Activated CD8-positive, alpha-beta memory T cell treated with anti-CD3 and anti-CD28 coated beads, Interleukin-2, amount 10 ng/mL, durations not matched to agents 7 days and 5 days (primary cell): ENCODE data around the gene MB. TPM values are rescaled to one million over a fixed set of nuclear protein-coding genes. Genes with fewer than 3 reads are reported as not detected.
"Not testable (repeated sequence)": the region's sequence is repeated elsewhere in the genome, so short reads cannot be mapped to it uniquely, and the experiment has no call there.

Experiments used
- ATAC-seq: fragments of 150-1000 bp; cut with Tn5 transposase; one replicate; pipeline ENCODE4 v1.10.0; 2021; ENCODE audit warnings: moderate library complexity
- CTCF ChIA-PET: fragments of 350-600 bp; sonication (Branson Sonifier 250); formaldehyde crosslinking; loops from one replicate; lab custom pipeline; 2021; ENCODE audit warnings: antibody characterized with exemption; lab: Charles Lee
- DNase-seq: peaks from one replicate; pipeline ENCODE4 v3.0.0-alpha.2; 2020
- H3K27ac Mint-ChIP-seq: one replicate; pipeline ENCODE4 v1.8.0; 2021; ENCODE audit warnings: mild to moderate bottlenecking, mixed read lengths
- H3K27me3 Mint-ChIP-seq: one replicate; pipeline ENCODE4 v1.8.0; 2021; ENCODE audit warnings: mixed read lengths
- H3K36me3 Mint-ChIP-seq: one replicate; pipeline ENCODE4 v1.8.0; 2021; ENCODE audit warnings: mild to moderate bottlenecking, mixed read lengths
- H3K4me1 Mint-ChIP-seq: one replicate; pipeline ENCODE4 v1.8.0; 2021; ENCODE audit warnings: mixed read lengths
- H3K4me3 Mint-ChIP-seq: one replicate; pipeline ENCODE4 v1.8.0; 2021; ENCODE audit warnings: mild to moderate bottlenecking, moderate library complexity, mixed read lengths
- H3K9me3 Mint-ChIP-seq: one replicate; pipeline ENCODE4 v1.8.0; 2022; ENCODE audit warnings: low read depth, mixed read lengths
- total RNA-seq, 2 experiments: library from RNA; stranded (reverse); gene quantifications; one replicate each; pipeline ENCODE4 v1.2.3, GENCODE V29; 2021

Gene MB
- total RNA-seq, 2 experiments from 2014 or later, result 2.6 TPM; not detected in 1

- Mint-ChIP-seq H3K36me3 (peaks cover 3% of the 10 kb centered on the region), H3K27me3 (peaks cover 3% of the 10 kb centered on the region), H3K4me3 (no peak overlapping the region), H3K9me3 (no peaks in the 10 kb centered on the region), H3K27ac (no peak overlapping the region), H3K4me1 (peaks cover 35% of the 10 kb centered on the region)
- CTCF ChIA-PET, result no interaction called here
- ATAC-seq, result no peak
- no peak for DNase-seq
Measured at GRCh38 chr22:35632935-35633334, 15.8 kb upstream of the MB start.

GRCh38 chr22:35631597-35631996 lies 14.5 kb upstream of the MB start:
- H3K27ac Mint-ChIP-seq, result no peak overlapping the region
- H3K4me1 Mint-ChIP-seq, result peaks cover 44% of the 10 kb centered on the region
- no peak for ATAC-seq
- DNase-seq, result peak; percentile 56
- peaks cover 3% of the 10 kb centered on the region for H3K36me3 Mint-ChIP-seq
- no peak overlapping the region for H3K4me3 Mint-ChIP-seq
- no peaks in the 10 kb centered on the region for H3K9me3 Mint-ChIP-seq
- CTCF ChIA-PET, result interaction anchor here (0.6 to 5.3 kb wide), 4 partner anchors 11 to 204 kb away, joined by 3 to 32 read pairs (median 4); partner anchors contain the start of gene APOL6
- H3K27me3 Mint-ChIP-seq, result peaks cover 4% of the 10 kb centered on the region

- Mint-ChIP-seq H3K9me3 (no peaks in the 10 kb centered on the region), H3K4me3 (no peak overlapping the region), H3K36me3 (peaks cover 3% of the 10 kb centered on the region), H3K4me1 (peaks cover 44% of the 10 kb centered on the region), H3K27me3 (peaks cover 8% of the 10 kb centered on the region), H3K27ac (no peak overlapping the region)
- CTCF ChIA-PET, result interaction anchor here (1.0 to 5.3 kb wide), 8 partner anchors 10 to 496 kb away, joined by 3 to 32 read pairs (median 4); partner anchors contain the start of gene APOL6
- ATAC-seq (no peak), DNase-seq (no peak)
Measured at GRCh38 chr22:35630891-35631290, 13.8 kb upstream of the MB start.

- DNase-seq (no peak), ATAC-seq (no peak)
- Mint-ChIP-seq H3K4me1 (peaks cover 44% of the 10 kb centered on the region), H3K27me3 (peaks cover 10% of the 10 kb centered on the region), H3K27ac (no peak overlapping the region), H3K36me3 (peaks cover 3% of the 10 kb centered on the region), H3K4me3 (no peak overlapping the region), H3K9me3 (no peaks in the 10 kb centered on the region)
- CTCF ChIA-PET, result interaction anchor here (1.0 to 5.3 kb wide), 6 partner anchors 10 to 497 kb away, joined by 3 to 32 read pairs (median 6); partner anchors contain the start of gene APOL6
Measured at GRCh38 chr22:35630387-35630793, 13.3 kb upstream of the MB start.

GRCh38 chr22:35629406-35630216 lies 12.5 kb upstream of the MB start:
- DNase-seq (peak; percentile 87), ATAC-seq (peak; percentile 37)
- CTCF ChIA-PET, result interaction anchor here (1.0 to 5.3 kb wide), 6 partner anchors 11 to 498 kb away, joined by 3 to 32 read pairs (median 6); partner anchors contain the start of gene APOL6
- Mint-ChIP-seq H3K9me3 (no peaks in the 10 kb centered on the region), H3K36me3 (peaks cover 3% of the 10 kb centered on the region), H3K27ac (peak overlapping the region; percentile 80), H3K27me3 (peaks cover 13% of the 10 kb centered on the region), H3K4me3 (no peak overlapping the region), H3K4me1 (peaks cover 39% of the 10 kb centered on the region)

GRCh38 chr22:35628732-35629131 lies 11.6 kb upstream of the MB start:
- H3K36me3 Mint-ChIP-seq, result peaks cover 3% of the 10 kb centered on the region
- no peak overlapping the region for H3K4me3 Mint-ChIP-seq
- H3K4me1 Mint-ChIP-seq, result peaks cover 33% of the 10 kb centered on the region
- H3K27ac Mint-ChIP-seq, result no peak overlapping the region
- no peaks in the 10 kb centered on the region for H3K9me3 Mint-ChIP-seq
- CTCF ChIA-PET, result interaction anchor here (0.7 to 5.3 kb wide), 6 partner anchors 12 to 294 kb away, joined by 3 to 32 read pairs (median 6); partner anchors contain the start of gene APOL6
- ATAC-seq, result no peak
- no peak for DNase-seq
- H3K27me3 Mint-ChIP-seq, result peaks cover 17% of the 10 kb centered on the region

GRCh38 chr22:35627267-35628041 lies 10.3 kb upstream of the MB start:
- ATAC-seq (peak; percentile 67), DNase-seq (peak; percentile 80)
- peaks cover 3% of the 10 kb centered on the region for H3K36me3 Mint-ChIP-seq
- CTCF ChIA-PET, result interaction anchor here (0.6 to 5.3 kb wide), 17 partner anchors 12 to 531 kb away, joined by 3 to 32 read pairs (median 4); partner anchors contain the start of gene APOL6
- H3K4me3 Mint-ChIP-seq, result peak overlapping the region; percentile 76
- H3K9me3 Mint-ChIP-seq, result no peaks in the 10 kb centered on the region
- peaks cover 17% of the 10 kb centered on the region for H3K27me3 Mint-ChIP-seq
- H3K27ac Mint-ChIP-seq, result peak overlapping the region; percentile 61
- H3K4me1 Mint-ChIP-seq, result peaks cover 28% of the 10 kb centered on the region

GRCh38 chr22:35625763-35626432 lies 8.8 kb upstream of the MB start:
- H3K36me3 Mint-ChIP-seq, result peaks cover 3% of the 10 kb centered on the region
- no peak overlapping the region for H3K4me3 Mint-ChIP-seq
- no peak for ATAC-seq
- CTCF ChIA-PET, result interaction anchor here (3.2 kb wide), 1 partner anchor 275 kb away, joined by 14 read pairs; no protein-coding TSS in a partner anchor
- H3K27me3 Mint-ChIP-seq, result peaks cover 17% of the 10 kb centered on the region
- no peaks in the 10 kb centered on the region for H3K9me3 Mint-ChIP-seq
- no peak overlapping the region for H3K27ac Mint-ChIP-seq
- peaks cover 28% of the 10 kb centered on the region for H3K4me1 Mint-ChIP-seq
- no peak for DNase-seq

GRCh38 chr22:35624547-35624946 lies 7.4 kb upstream of the MB start:
- CTCF ChIA-PET, result interaction anchor here (0.6 to 1.0 kb wide), 2 partner anchors 271 to 442 kb away, joined by 3 read pairs; no protein-coding TSS in a partner anchor
- no peak for DNase-seq
- no peak for ATAC-seq
- H3K27me3 Mint-ChIP-seq, result peaks cover 16% of the 10 kb centered on the region
- no peaks in the 10 kb centered on the region for H3K9me3 Mint-ChIP-seq
- no peak overlapping the region for H3K27ac Mint-ChIP-seq
- H3K4me3 Mint-ChIP-seq, result no peak overlapping the region
- H3K4me1 Mint-ChIP-seq, result peaks cover 19% of the 10 kb centered on the region
- peaks cover 3% of the 10 kb centered on the region for H3K36me3 Mint-ChIP-seq

- CTCF ChIA-PET, result interaction anchor here (1.0 kb wide), 1 partner anchor 270 kb away, joined by 3 read pairs; no protein-coding TSS in a partner anchor
- H3K9me3 Mint-ChIP-seq, H3K36me3 Mint-ChIP-seq, DNase-seq, H3K4me3 Mint-ChIP-seq, ATAC-seq, H3K27ac Mint-ChIP-seq: not testable (repeated sequence)
- Mint-ChIP-seq H3K4me1 (peaks cover 16% of the 10 kb centered on the region), H3K27me3 (peaks cover 19% of the 10 kb centered on the region)
Measured at GRCh38 chr22:35623885-35624284, 6.8 kb upstream of the MB start.

- CTCF ChIA-PET, result interaction anchor here (0.8 to 2.0 kb wide), 2 partner anchors 117 to 266 kb away, joined by 3 to 6 read pairs; no protein-coding TSS in a partner anchor
- H3K4me1 Mint-ChIP-seq, result peaks cover 6% of the 10 kb centered on the region
- peaks cover 19% of the 10 kb centered on the region for H3K27me3 Mint-ChIP-seq
- no peak overlapping the region for H3K4me3 Mint-ChIP-seq
- ATAC-seq (no peak), DNase-seq (no peak)
- no peaks in the 10 kb centered on the region for H3K9me3 Mint-ChIP-seq
- H3K27ac Mint-ChIP-seq, result no peak overlapping the region
- H3K36me3 Mint-ChIP-seq, result no peaks in the 10 kb centered on the region
Measured at GRCh38 chr22:35622191-35622913, 5.2 kb upstream of the MB start.

- Mint-ChIP-seq H3K27ac (no peak overlapping the region), H3K4me3 (no peak overlapping the region), H3K27me3 (peaks cover 16% of the 10 kb centered on the region), H3K4me1 (peaks cover 2% of the 10 kb centered on the region), H3K9me3 (no peaks in the 10 kb centered on the region), H3K36me3 (no peaks in the 10 kb centered on the region)
- ATAC-seq (no peak), DNase-seq (no peak)
- CTCF ChIA-PET, result interaction anchor here (0.8 to 2.1 kb wide), 4 partner anchors 80 to 271 kb away, joined by 3 to 13 read pairs (median 5); partner anchors contain the start of gene RASD2
Measured at GRCh38 chr22:35621451-35621850, 4.3 kb upstream of the MB start.
